HepG2 (cell line): ENCODE measurements around the gene CCNT2. TPM values are rescaled to one million over a fixed set of nuclear protein-coding genes. Genes with fewer than 3 reads are reported as not detected.

Source experiments
- ATAC-seq: fragments of 200-7000 bp; cut with Tn5 transposase; 3 replicates; pipeline ENCODE4 v1.9.1; 2020; ENCODE audit warnings: mild to moderate bottlenecking, moderate library complexity
- BruUV-seq: library from RNA; stranded (reverse); fragments of 400-500 nt; replicated peaks from 2 replicates; lab custom pipeline; 2021; lab: Mats Ljungman, UMichigan
- CTCF ChIA-PET: fragments of 300-600 bp; formaldehyde crosslinking; extraction: SDS; loops from one replicate; lab custom pipeline; 2021; ENCODE audit warnings: low total read pairs, inconsistent platforms, low intra/inter-chr PET ratio; lab: Yijun Ruan, JAX
- POLR2A ChIA-PET: fragments of 350-600 bp; sonication (Branson Sonifier 250); formaldehyde crosslinking; loops from one replicate; lab custom pipeline; 2020; ENCODE audit warnings: antibody characterized with exemption, inconsistent platforms; lab: Yijun Ruan, JAX
- DNase-seq: peaks from one replicate; pipeline ENCODE4 v3.0.0-alpha.2; 2015; ENCODE audit warnings: low spot score
- FAIRE-seq: peaks from 3 replicates; lab custom pipeline; 2011; peaks lifted over from hg19 to GRCh38; lab: Jason Lieb, UNC
- H2AFZ ChIP-seq: one replicate; pipeline ENCODE4 v1.6.1; 2011; ENCODE audit warnings: low read length, inconsistent platforms
- H3K27ac ChIP-seq: fragments of 300-600 bp; 3 replicates; pipeline ENCODE4 v1.8.0; 2011; ENCODE audit warnings: mixed run types, mild to moderate bottlenecking, mixed read lengths, low read length, inconsistent platforms; ENCODE audit not compliant: insufficient read depth; ENCODE audit errors: extremely low read length
- H3K27me3 ChIP-seq, 2 experiments: fragments of 200-600 bp in 1 of 2; 2 replicates in 1 of 2; 3 replicates in 1 of 2; pipeline versions ENCODE4 v1.6.0 to v1.8.0; 2011; ENCODE audit warnings: low read length in 2 of 2, mild to moderate bottlenecking in 2 of 2, moderate library complexity in 2 of 2, inconsistent platforms in 1 of 2; ENCODE audit not compliant: insufficient read depth in 2 of 2, control insufficient read depth in 1 of 2
- H3K36me3 ChIP-seq, 2 experiments: fragments of 200-600 bp in 1 of 2; replicated peaks in 1 of 2; 2 replicates in 1 of 2; 3 replicates in 1 of 2; pipeline versions ENCODE4 v1.5.1 to v1.8.0; 2011; ENCODE audit warnings: low read length in 2 of 2, inconsistent platforms in 1 of 2; ENCODE audit not compliant: insufficient read depth in 2 of 2, control insufficient read depth in 1 of 2
- H3K4me1 ChIP-seq: 2 replicates; pipeline ENCODE4 v1.5.1; 2012; ENCODE audit warnings: low read length, inconsistent platforms; ENCODE audit not compliant: insufficient read depth
- H3K4me2 ChIP-seq: 2 replicates; pipeline ENCODE4 v1.6.0; 2011; ENCODE audit warnings: low read depth, low read length, inconsistent platforms
- H3K4me3 ChIP-seq, 3 experiments: fragments of 200-600 bp in 1 of 3; sonication (generic), shearing (Covaris generic) in 1 of 3; replicated peaks in 1 of 3; 2 replicates each; pipeline ENCODE4 v1.5.1; 2011 to 2016; ENCODE audit warnings: low read length in 3 of 3, inconsistent platforms in 2 of 3, low read depth in 2 of 3, mild to moderate bottlenecking in 2 of 3, control low read depth in 1 of 3, mixed read lengths in 1 of 3; ENCODE audit not compliant: insufficient read depth in 1 of 3
- H3K79me2 ChIP-seq: one replicate; pipeline ENCODE4 v1.6.1; 2011; ENCODE audit warnings: low read length, inconsistent platforms; ENCODE audit not compliant: insufficient read depth
- H3K9ac ChIP-seq: 2 replicates; pipeline ENCODE4 v1.6.0; 2011; ENCODE audit warnings: mild to moderate bottlenecking, low read depth, low read length, inconsistent platforms; ENCODE audit not compliant: insufficient read depth
- H3K9me3 ChIP-seq: 2 replicates; pipeline ENCODE4 v1.5.1; 2012; ENCODE audit warnings: mild to moderate bottlenecking, low read length
- H4K20me1 ChIP-seq: 2 replicates; pipeline ENCODE4 v1.6.0; 2011; ENCODE audit warnings: inconsistent platforms, mild to moderate bottlenecking, low read length, moderate library complexity; ENCODE audit not compliant: insufficient read depth
- CEBPB ChIP-seq: IDR thresholded peaks from 2 replicates; pipeline ENCODE4 v1.6.1; 2011; ENCODE audit warnings: low read depth, low read length, improper control_type of control experiment, borderline replicate concordance
- CEBPG ChIP-seq: IDR thresholded peaks from 2 replicates; pipeline ENCODE4 v1.6.1; 2016
- GABPA ChIP-seq, 2 experiments: IDR thresholded peaks; 2 replicates each; pipeline ENCODE4 v1.6.1; 2011 to 2016; ENCODE audit warnings: low read depth in 2 of 2, low read length in 1 of 2, missing biosample characterization in 1 of 2, missing genetic modification characterization in 1 of 2
- HCFC1 ChIP-seq: fragments of 150-350 bp; IDR thresholded peaks from 2 replicates; pipeline ENCODE4 v1.6.1; 2014; ENCODE audit warnings: low read depth, low read length
- MYNN ChIP-seq: sonication (generic); formaldehyde crosslinking; IDR thresholded peaks from 2 replicates; pipeline ENCODE4 v1.4.0; 2020; ENCODE audit warnings: mild to moderate bottlenecking, low read depth, missing genetic modification reagents
- MZF1 ChIP-seq: sonication (generic); formaldehyde crosslinking; IDR thresholded peaks from 2 replicates; pipeline ENCODE4 v1.8.1; 2023; ENCODE audit warnings: mild to moderate bottlenecking, missing genetic modification reagents, borderline replicate concordance
- ZNF234 ChIP-seq: sonication (generic); formaldehyde crosslinking; conservative IDR thresholded peaks from 2 replicates; pipeline ENCODE4 v1.5.1; 2020; ENCODE audit warnings: mild to moderate bottlenecking, missing genetic modification reagents
- ZNF619 ChIP-seq: sonication (generic); formaldehyde crosslinking; IDR thresholded peaks from 2 replicates; pipeline ENCODE4 v1.4.0; 2020; ENCODE audit warnings: mild to moderate bottlenecking, missing genetic modification reagents
- ZNF800 ChIP-seq: sonication (generic); formaldehyde crosslinking; IDR thresholded peaks from 2 replicates; pipeline ENCODE4 v1.4.0; 2020; ENCODE audit warnings: missing genetic modification reagents
- ZNF839 ChIP-seq: sonication (generic); formaldehyde crosslinking; IDR thresholded peaks from 2 replicates; pipeline ENCODE4 v1.4.0; 2020; ENCODE audit warnings: missing genetic modification reagents, mild to moderate bottlenecking, borderline replicate concordance
- WGBS: methylation state at CpG from one replicate; pipeline ENCODE4 v1.1.6; 2017; ENCODE audit warnings: low lambda C conversion rate; 5-methylcytosine and 5-hydroxymethylcytosine counted together
- in situ Hi-C: cut with HindIII; loops from 2 replicates; pipeline ENCODE4 v1.10.0; 2017; ENCODE audit warnings: low pct_unique_long_range_greater_than_20kb; ENCODE audit not compliant: extremely low pct_ligation_motif_present
- intact Hi-C: fragments of 100-400 bp; cut with micrococcal nuclease; formaldehyde crosslinking; loops from one replicate; pipeline ENCODE4 v1.10.0; 2022; ENCODE audit not compliant: unreplicated experiment
- polyA plus RNA-seq, 8 experiments: library from polyadenylated mRNA; depleted of rRNA in 3 of 8; stranded (reverse) in 7 of 8; unstranded in 1 of 8; fragments of >200 nt; fragmentation: Illumina TruSeq in 4 of 8; extraction: Trizol in 4 of 8; gene quantifications; 2 replicates each; pipeline versions ENCODE4 v1.2.1 to v1.2.3, GENCODE V29; 2011 to 2016; ENCODE audit warnings: low read depth in 4 of 8, missing spikeins in 1 of 8, mixed read lengths in 1 of 8; ENCODE audit not compliant: insufficient read depth in 1 of 8
- total RNA-seq, 5 experiments: library from RNA; depleted of rRNA; stranded (reverse); fragments of >200 nt; fragmentation: Illumina TruSeq; extraction: Trizol; gene quantifications; 2 replicates each; pipeline ENCODE4 v1.2.3, GENCODE V29; 2016; ENCODE audit warnings: low read depth in 1 of 5
- TF ChIP-seq, protein P1 (sequence below): IDR thresholded peaks from 2 replicates; pipeline ENCODE4 v1.6.1; 2016; ENCODE audit warnings: missing compliant biosample characterization, missing genetic modification reagents, borderline replicate concordance
- TF ChIP-seq, protein P2 (sequence below): sonication (generic); formaldehyde crosslinking; IDR thresholded peaks from 2 replicates; pipeline ENCODE4 v1.5.0; 2020; ENCODE audit warnings: mild to moderate bottlenecking, missing genetic modification reagents
- TF ChIP-seq, protein P3 (sequence below): sonication (generic); formaldehyde crosslinking; IDR thresholded peaks from 2 replicates; pipeline ENCODE4 v1.4.0; 2020; ENCODE audit warnings: missing genetic modification reagents, mild to moderate bottlenecking, borderline replicate concordance

CCNT2 gene
- total and polyA plus RNA-seq, 2 of the 13 experiments (the other 11 are each of a cell fraction or from before 2014, with no cell fraction given) = 22.1 to 34.4 TPM

GRCh38 chr2:134934641-134935040 is 16.0 kb downstream of the CCNT2 start:
- peaks cover 2 to 36% of the 10 kb centered on the region in 2 experiments for H3K36me3 ChIP-seq
- in situ Hi-C loops (no loop called here), intact Hi-C loops (loop anchor here (10.0 kb wide), 1 partner anchor 1050 kb away; the partner anchor contains the start of gene DARS1)
- TF ChIP-seq ZNF234 (CRISPR knock-in tag) = no peak
- TF ChIP-seq CEBPG (CRISPR knock-in tag) = peak; percentile 57
- TF ChIP-seq CEBPB = peak; percentile 47; the same call in 1 of the 2 replicates
- no peak for TF ChIP-seq GABPA (IDR thresholded peaks at IDR 0.05; ENCODE audit: low read depth, low read length)
- peak; percentile 33; the same call in 1 of the 2 replicates for TF ChIP-seq GABPA (CRISPR knock-in tag; IDR thresholded peaks at IDR 0.05; ENCODE audit: low read depth)
- no peak for TF ChIP-seq ZNF619 (CRISPR knock-in tag)
- H3K27ac ChIP-seq = no peak overlapping the region
- peaks cover 89% of the 10 kb centered on the region for H3K79me2 ChIP-seq
- H3K4me3 ChIP-seq = no peak overlapping the region
- no peak overlapping the region for H2AFZ ChIP-seq
- ChIA-PET POLR2A (no interaction called here), CTCF (no interaction called here)
- ATAC-seq = no peak
- peaks cover 69% of the 10 kb centered on the region for H4K20me1 ChIP-seq
- H3K4me2 ChIP-seq = no peak overlapping the region
- H3K27me3 ChIP-seq = no peaks in the 10 kb centered on the region
- 27% methylated on average over 1 of the region's 1 CpG for WGBS
- FAIRE-seq = no peak
- H3K9ac ChIP-seq = no peak overlapping the region
- H3K9me3 ChIP-seq = no peaks in the 10 kb centered on the region
- BruUV-seq = no TSS peak
- no peak for DNase-seq
- H3K4me1 ChIP-seq = peaks cover 44% of the 10 kb centered on the region

- Histone ChIP-seq H3K27me3 (no peaks in the 10 kb centered on the region), H2AFZ (no peak overlapping the region), H3K4me2 (no peak overlapping the region), H3K4me1 (peaks cover 39% of the 10 kb centered on the region), H3K36me3 (peaks cover 8 to 47% of the 10 kb centered on the region in 2 experiments), H3K9ac (no peak overlapping the region), H4K20me1 (peaks cover 54% of the 10 kb centered on the region), H3K9me3 (no peaks in the 10 kb centered on the region), H3K79me2 (peaks cover 78% of the 10 kb centered on the region), H3K4me3 (no peak overlapping the region), H3K27ac (no peak overlapping the region)
- POLR2A ChIA-PET = no interaction called here
- no TSS peak for BruUV-seq
- intact Hi-C loops = loop anchor here (10.0 kb wide), 1 partner anchor 1048 kb away; the partner anchor contains the start of gene DARS1
- FAIRE-seq (no peak), DNase-seq (no peak), ATAC-seq (no peak)
- in situ Hi-C loops = no loop called here
- CTCF ChIA-PET = no interaction called here
- 97% methylated on average over 4 of the region's 4 CpGs for WGBS
- no peak for TF ChIP-seq HCFC1
- TF ChIP-seq, protein P1, sequence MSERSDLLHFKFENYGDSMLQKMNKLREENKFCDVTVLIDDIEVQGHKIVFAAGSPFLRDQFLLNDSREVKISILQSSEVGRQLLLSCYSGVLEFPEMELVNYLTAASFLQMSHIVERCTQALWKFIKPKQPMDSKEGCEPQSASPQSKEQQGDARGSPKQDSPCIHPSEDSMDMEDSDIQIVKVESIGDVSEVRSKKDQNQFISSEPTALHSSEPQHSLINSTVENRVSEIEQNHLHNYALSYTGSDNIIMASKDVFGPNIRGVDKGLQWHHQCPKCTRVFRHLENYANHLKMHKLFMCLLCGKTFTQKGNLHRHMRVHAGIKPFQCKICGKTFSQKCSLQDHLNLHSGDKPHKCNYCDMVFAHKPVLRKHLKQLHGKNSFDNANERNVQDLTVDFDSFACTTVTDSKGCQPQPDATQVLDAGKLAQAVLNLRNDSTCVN (CRISPR knock-in tag) = no peak
- TF ChIP-seq ZNF839 (CRISPR knock-in tag) = no peak
- no peak for TF ChIP-seq MYNN
- TF ChIP-seq, protein P2, sequence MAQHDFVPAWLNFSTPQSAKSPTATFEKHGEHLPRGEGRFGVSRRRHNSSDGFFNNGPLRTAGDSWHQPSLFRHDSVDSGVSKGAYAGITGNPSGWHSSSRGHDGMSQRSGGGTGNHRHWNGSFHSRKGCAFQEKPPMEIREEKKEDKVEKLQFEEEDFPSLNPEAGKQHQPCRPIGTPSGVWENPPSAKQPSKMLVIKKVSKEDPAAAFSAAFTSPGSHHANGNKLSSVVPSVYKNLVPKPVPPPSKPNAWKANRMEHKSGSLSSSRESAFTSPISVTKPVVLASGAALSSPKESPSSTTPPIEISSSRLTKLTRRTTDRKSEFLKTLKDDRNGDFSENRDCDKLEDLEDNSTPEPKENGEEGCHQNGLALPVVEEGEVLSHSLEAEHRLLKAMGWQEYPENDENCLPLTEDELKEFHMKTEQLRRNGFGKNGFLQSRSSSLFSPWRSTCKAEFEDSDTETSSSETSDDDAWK = no peak
- TF ChIP-seq, protein P3, sequence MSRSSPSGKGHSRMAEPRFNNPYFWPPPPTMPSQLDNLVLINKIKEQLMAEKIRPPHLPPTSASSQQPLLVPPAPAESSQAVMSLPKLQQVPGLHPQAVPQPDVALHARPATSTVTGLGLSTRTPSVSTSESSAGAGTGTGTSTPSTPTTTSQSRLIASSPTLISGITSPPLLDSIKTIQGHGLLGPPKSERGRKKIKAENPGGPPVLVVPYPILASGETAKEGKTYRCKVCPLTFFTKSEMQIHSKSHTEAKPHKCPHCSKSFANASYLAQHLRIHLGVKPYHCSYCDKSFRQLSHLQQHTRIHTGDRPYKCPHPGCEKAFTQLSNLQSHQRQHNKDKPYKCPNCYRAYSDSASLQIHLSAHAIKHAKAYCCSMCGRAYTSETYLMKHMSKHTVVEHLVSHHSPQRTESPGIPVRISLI (CRISPR knock-in tag) = no peak
- no peak for TF ChIP-seq MZF1 (CRISPR knock-in tag)
- TF ChIP-seq ZNF800 (CRISPR knock-in tag) = no peak
Measured at GRCh38 chr2:134936691-134937090, 18.1 kb downstream of the CCNT2 start.
